HG03095 (cell line): ENCODE data around the gene MOB3C.
A peak's percentile ranks its signal among the peaks of the same experiment; 100 is the strongest.

ENCODE experiments used
- ATAC-seq: cut with Tn5 transposase; IDR thresholded peaks from one replicate; pipeline ENCODE4 v1.9.1; 2021; ENCODE audit warnings: moderate library complexity; ENCODE audit not compliant: unreplicated experiment

The MOB3C gene

GRCh38 chr1:46639547-46639946, 22.9 kb upstream of the MOB3C start:
- no peak for ATAC-seq

- no peak for ATAC-seq
Observed at GRCh38 chr1:46638921-46639320, 22.3 kb upstream of the MOB3C start.

- no peak for ATAC-seq
Observed at GRCh38 chr1:46637444-46638083, 21.0 kb upstream of the MOB3C start.

- ATAC-seq = no peak
Observed at GRCh38 chr1:46635205-46635604, 18.6 kb upstream of the MOB3C start.

- ATAC-seq = no peak
Observed at GRCh38 chr1:46630719-46631118, 14.1 kb upstream of the MOB3C start.

GRCh38 chr1:46623743-46624644, 7.4 kb upstream of the MOB3C start:
- ATAC-seq = no peak

GRCh38 chr1:46622344-46622743, 5.7 kb upstream of the MOB3C start:
- no peak for ATAC-seq

- ATAC-seq = no peak
Observed at GRCh38 chr1:46621930-46622329, 5.3 kb upstream of the MOB3C start.

GRCh38 chr1:46619656-46620258, 3.1 kb upstream of the MOB3C start:
- no peak for ATAC-seq

- no peak for ATAC-seq
Observed at GRCh38 chr1:46618754-46619415, 2.3 kb upstream of the MOB3C start.

- no peak for ATAC-seq
Observed at GRCh38 chr1:46617833-46618232, 1.2 kb upstream of the MOB3C start.

GRCh38 chr1:46617108-46617800, 643 bp upstream of the MOB3C start:
- no peak for ATAC-seq

- no peak for ATAC-seq
Observed at GRCh38 chr1:46615735-46616134, 876 bp downstream of the MOB3C start.

- ATAC-seq = no peak
Observed at GRCh38 chr1:46615088-46615487, 1.5 kb downstream of the MOB3C start.

- ATAC-seq = no peak
Observed at GRCh38 chr1:46614604-46614984, 2.0 kb downstream of the MOB3C start.

- ATAC-seq = peak; percentile 44
Observed at GRCh38 chr1:46613661-46614603, 2.7 kb downstream of the MOB3C start.

GRCh38 chr1:46612937-46613660, 3.5 kb downstream of the MOB3C start:
- no peak for ATAC-seq

GRCh38 chr1:46611691-46612221, 4.9 kb downstream of the MOB3C start:
- ATAC-seq = no peak
